Subcutaneous adipose tissue (tissue), 4 donors: ENCODE measurements around the gene PSMG1. TPM values are rescaled to one million over a fixed set of nuclear protein-coding genes. Genes with fewer than 3 reads are reported as not detected.

Source experiments
- total RNA-seq, 4 donors: library from RNA; depleted of rRNA; stranded (reverse); fragments of >200 nt; gene quantifications; one replicate each; pipeline ENCODE4 v1.1.0, GENCODE V29; 2016
- TF ChIP-seq, protein P1 (sequence below): fragments of 450-650 bp; IDR thresholded peaks from one replicate; pipeline ENCODE4 v1.5.1; 2016; ENCODE audit warnings: low read depth, mild to moderate bottlenecking, control low read depth, antibody characterized with exemption, moderate library complexity

PSMG1 gene
- total RNA-seq, 4 donors from 2014 or later, result 8.9 to 40.6 (median 21.0) TPM

DNA sequence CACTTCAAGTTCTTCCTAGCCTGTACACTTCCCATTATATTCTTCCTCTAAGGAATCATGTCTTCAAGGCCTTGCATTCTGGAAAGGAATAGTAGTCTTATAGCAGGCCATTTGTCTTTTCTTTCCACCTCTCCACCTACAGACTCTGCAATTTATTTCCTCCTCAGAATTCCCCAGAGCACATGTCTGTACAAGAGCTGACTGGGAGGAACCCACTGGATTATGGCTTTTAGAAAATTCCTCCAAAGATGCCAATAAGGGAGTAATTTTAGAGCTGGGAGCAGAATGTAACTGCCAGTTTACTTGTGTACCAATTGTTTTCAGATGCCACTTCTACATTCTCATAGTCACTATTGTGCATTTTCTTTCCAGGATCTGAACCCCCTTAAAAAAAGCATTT lies 3.4 kb upstream of the PSMG1 start:
- TF ChIP-seq, protein P1, sequence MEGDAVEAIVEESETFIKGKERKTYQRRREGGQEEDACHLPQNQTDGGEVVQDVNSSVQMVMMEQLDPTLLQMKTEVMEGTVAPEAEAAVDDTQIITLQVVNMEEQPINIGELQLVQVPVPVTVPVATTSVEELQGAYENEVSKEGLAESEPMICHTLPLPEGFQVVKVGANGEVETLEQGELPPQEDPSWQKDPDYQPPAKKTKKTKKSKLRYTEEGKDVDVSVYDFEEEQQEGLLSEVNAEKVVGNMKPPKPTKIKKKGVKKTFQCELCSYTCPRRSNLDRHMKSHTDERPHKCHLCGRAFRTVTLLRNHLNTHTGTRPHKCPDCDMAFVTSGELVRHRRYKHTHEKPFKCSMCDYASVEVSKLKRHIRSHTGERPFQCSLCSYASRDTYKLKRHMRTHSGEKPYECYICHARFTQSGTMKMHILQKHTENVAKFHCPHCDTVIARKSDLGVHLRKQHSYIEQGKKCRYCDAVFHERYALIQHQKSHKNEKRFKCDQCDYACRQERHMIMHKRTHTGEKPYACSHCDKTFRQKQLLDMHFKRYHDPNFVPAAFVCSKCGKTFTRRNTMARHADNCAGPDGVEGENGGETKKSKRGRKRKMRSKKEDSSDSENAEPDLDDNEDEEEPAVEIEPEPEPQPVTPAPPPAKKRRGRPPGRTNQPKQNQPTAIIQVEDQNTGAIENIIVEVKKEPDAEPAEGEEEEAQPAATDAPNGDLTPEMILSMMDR, result no peak

DNA sequence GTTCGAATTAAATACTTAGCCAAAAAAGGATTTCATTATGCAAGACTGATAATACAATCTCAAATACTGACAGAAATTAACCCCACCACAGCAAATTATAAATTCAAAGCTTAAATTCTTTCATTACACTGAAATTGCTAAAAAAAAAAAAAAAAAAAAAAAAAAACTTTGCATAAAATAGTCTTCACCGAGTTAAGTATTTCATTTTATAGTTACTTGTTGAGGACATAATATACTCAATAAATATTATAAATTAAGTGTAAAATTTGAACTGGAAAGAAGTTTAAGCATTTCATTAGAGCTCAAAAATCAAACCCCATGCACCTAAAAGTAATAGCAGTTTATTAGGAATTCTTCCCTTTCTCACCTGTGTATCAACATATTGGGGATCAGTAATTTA lies 1.9 kb upstream of the PSMG1 start:
- TF ChIP-seq, protein P1, result no peak

DNA sequence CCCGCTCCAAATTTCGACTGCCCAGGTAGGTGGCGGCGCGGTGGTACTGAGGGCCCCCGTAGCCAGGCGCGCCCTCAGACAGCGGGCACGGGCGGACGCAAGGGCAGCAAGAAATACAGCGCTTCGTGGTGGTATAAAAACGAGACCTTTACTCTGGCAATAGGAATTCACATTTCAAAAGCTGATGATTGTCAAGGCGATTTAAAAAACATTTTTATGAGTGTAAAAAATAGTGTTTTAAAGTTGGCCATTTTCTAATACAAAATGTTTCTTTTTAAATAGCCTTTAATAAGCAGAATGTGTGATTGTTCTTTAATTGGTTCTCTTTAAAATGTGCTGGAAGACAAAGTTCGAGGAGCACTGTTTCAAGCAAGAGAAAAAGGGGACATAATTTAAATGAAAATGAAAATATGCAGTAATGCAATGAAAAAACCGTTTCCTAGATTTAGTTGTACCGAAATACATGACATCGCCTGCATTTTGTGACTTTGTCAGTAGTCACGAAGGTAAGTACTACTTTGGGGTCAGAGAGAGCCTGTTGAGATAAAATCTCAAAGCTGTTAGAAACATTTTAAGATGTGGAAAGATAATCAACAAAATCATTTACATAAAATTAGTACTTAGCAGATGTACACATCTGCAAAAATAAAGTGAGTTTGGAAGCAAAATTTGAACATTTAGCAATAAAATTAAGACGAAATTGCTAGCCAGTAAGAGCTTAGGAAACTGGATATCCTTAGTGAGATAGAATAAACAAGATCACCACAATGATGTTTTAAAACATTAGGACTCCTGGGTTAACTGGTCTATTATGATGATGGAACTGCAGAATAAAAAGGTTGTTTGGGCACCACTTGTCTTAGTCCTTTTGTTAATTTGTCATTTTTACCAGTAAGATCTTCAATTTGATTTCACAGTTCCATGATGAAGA lies 1.1 kb upstream of the PSMG1 start:
- TF ChIP-seq, protein P1, result no peak

DNA sequence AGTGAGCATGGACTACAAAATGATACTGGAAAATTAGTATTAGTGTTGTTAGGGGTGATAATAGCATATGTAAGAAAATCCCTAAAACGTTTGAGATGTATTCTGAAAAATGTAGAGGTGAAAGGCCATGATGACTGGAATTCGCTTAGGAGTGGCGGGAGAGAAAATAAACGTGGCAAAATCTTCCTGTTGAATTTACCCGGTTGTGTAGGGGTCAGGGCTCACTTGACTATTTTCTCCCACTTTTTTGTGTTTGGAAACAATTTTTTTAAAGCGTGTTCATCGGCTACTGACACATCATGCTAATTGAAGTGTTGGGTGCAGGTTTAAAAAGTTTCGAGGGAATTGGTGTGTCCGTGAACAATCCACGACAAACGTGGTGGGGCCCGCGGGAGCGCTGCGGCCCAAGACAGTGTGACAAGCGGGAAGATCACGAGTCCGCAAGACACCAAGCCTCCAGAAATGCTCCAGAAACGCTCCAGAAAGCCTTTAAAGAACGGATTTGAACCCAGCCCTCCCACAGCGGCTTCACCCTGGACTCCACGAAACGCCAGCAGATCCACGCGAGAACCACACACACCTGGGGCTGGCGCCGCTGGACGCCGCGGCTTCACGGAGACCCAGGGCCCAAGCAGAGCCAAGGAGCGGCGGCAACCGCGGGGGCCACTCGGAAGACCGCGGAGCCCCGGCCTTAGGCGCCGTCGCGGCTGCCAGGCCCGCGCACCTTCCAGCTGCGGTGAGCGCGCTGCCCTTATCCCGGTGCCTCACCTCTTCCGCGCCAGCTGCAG lies 573 bp downstream of the PSMG1 start:
- TF ChIP-seq, protein P1, result no peak

DNA sequence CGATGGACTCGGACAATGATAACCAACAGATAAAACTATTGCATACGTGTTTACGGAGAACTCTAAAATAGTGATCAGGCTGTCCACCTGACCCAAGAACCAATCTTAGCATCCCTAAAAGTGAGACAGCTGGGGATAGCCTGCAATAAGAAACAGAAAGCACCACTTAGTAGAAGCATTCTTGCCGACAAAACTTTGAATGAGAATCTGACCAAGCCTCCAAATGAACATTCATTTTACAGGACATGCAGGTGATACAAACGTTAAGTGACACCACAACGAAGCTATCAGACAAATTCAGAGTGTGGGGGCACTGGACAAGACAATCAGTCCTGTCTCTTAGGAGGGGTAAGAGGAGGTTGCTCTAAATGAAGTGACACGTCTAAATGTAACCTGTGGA lies 1.2 kb downstream of the PSMG1 start:
- TF ChIP-seq, protein P1, result no peak

DNA sequence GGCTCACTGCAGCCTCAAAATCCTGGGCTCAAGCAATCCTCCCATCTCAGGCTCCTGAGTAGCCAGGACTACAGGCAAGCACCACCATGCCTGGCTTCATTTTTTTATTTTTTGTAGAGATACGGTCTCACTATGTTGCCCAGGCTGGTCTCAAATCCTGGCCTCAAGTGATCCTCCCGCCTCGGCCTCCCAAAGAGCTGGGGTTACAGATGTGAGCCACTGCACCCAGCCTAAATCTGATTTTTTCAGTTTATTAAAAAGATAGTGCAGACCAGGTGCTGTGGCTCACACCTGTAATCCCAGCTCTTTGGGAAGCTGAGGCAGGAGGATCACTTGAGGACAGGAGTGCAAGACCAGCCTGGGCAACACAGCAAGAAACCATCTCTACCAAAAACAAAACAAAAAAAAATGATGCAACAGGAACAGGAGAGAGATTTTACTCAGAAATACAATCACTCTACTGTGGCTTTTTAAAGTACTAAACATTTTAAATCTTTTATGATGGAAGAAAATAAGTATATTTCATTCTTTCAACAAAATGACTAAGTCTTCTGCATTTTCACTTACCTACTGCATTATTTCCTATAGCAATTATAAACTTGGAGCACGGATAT lies 1.9 kb downstream of the PSMG1 start:
- TF ChIP-seq, protein P1, result no peak
